Right ventricle myocardium superior (tissue), 1 donor: ENCODE measurements around the gene ACIN1. TPM values are rescaled to one million over a fixed set of nuclear protein-coding genes. Genes with fewer than 3 reads are reported as not detected.
A peak's percentile ranks its signal among the peaks of the same experiment; 100 is the strongest.

Source experiments
- ATAC-seq: fragments of 200-7000 bp; cut with Tn5 transposase; one replicate; pipeline ENCODE4 v1.9.1; 2020; ENCODE audit warnings: mild to moderate bottlenecking; ENCODE audit not compliant: poor library complexity
- DNase-seq: peaks from one replicate; pipeline ENCODE4 v3.0.0-alpha.2; 2020
- intact Hi-C: fragments of 100-400 bp; cut with DNase I; formaldehyde crosslinking; loops from one replicate; pipeline ENCODE4 v1.11.2; 2022
- total RNA-seq: library from RNA; stranded (reverse); fragmentation: NEBNext Ultra II Directional; extraction: Animal tissue kit (Norgen Biotek cat#: 25700); gene quantifications from one replicate; pipeline ENCODE4 v1.2.1, GENCODE V29; 2021
- donor health status: DM: no; HTN: yes; CAD: no; lungs with severe emphysema.

Gene ACIN1
- total RNA-seq, 1 donor from 2014 or later: 65.8 TPM

GRCh38 chr14:23013054-23013748, 81.7 kb downstream of the ACIN1 start:
- ATAC-seq (no peak), DNase-seq (no peak)

GRCh38 chr14:23009939-23010726, 84.8 kb downstream of the ACIN1 start, which contains the start of gene C14orf93:
TSS of gene C14orf93 (minus strand) at chr14:23010143. CDS start at chr14:22999023, 11,120 bp downstream.
- intact Hi-C loops: no loop called here
- DNase-seq (peak; percentile 91), ATAC-seq (peak; percentile 67)

More at GRCh38 chr14:23013054-23013748, 81.7 kb downstream of the ACIN1 start:
- intact Hi-C loops: no loop called here

- DNase-seq: no peak
- ATAC-seq: no peak
- intact Hi-C loops: no loop called here
Measured at GRCh38 chr14:23009483-23009938, 85.4 kb downstream of the ACIN1 start.

GRCh38 chr14:23008831-23009230, 86.1 kb downstream of the ACIN1 start:
- ATAC-seq (no peak), DNase-seq (no peak)
- intact Hi-C loops: no loop called here

Other genes starting within 250 kb of the ACIN1 start
- 50.8 TPM for gene LRP10, start 223.4 kb downstream of the ACIN1 start, total RNA-seq
- not detected for gene REM2, start 211.9 kb downstream of the ACIN1 start, total RNA-seq
- 37.8 TPM for gene RBM23, start 176.0 kb downstream of the ACIN1 start, total RNA-seq
- 50.2 TPM for gene PRMT5, start 165.8 kb downstream of the ACIN1 start, total RNA-seq
- 16.4 TPM for gene HAUS4, start 138.0 kb downstream of the ACIN1 start, total RNA-seq
- gene AJUBA, start 112.6 kb downstream of the ACIN1 start, total RNA-seq: 10.9 TPM
- gene C14orf93, start 85.0 kb downstream of the ACIN1 start, total RNA-seq: 5.5 TPM
- 129 TPM for gene PSMB5, start 60.2 kb downstream of the ACIN1 start, total RNA-seq
- gene PSMB11, start 52.9 kb downstream of the ACIN1 start, total RNA-seq: not detected
- gene CDH24, start 37.6 kb downstream of the ACIN1 start, total RNA-seq: 1.6 TPM
- 20.6 TPM for gene C14orf119, start 369 bp upstream of the ACIN1 start, total RNA-seq
- gene CIROP, start 9.9 kb upstream of the ACIN1 start, total RNA-seq: not detected
- not detected for gene CEBPE, start 24.1 kb upstream of the ACIN1 start, total RNA-seq
- 11.6 TPM for gene SLC7A8, start 88.5 kb upstream of the ACIN1 start, total RNA-seq
- not detected for gene RNF212B, start 142.8 kb upstream of the ACIN1 start, total RNA-seq
- 6.5 TPM for gene HOMEZ, start 191.0 kb upstream of the ACIN1 start, total RNA-seq
- gene PPP1R3E, start 207.7 kb upstream of the ACIN1 start, total RNA-seq: 6.7 TPM
- 37.3 TPM for gene BCL2L2, start 211.7 kb upstream of the ACIN1 start, total RNA-seq
- 67.7 TPM for gene PABPN1, start 226.3 kb upstream of the ACIN1 start, total RNA-seq